DOHH2 (cell line): ENCODE measurements around the gene PCNX3.

Source experiments
- H3F3A ChIP-seq: fragments of 200-600 bp; sonication (generic), shearing (Covaris generic); 2 replicates; pipeline ENCODE4 v1.6.0; 2016; ENCODE audit warnings: antibody characterized with exemption, mild to moderate bottlenecking; ENCODE audit not compliant: control insufficient read depth, insufficient read depth
- H3K27ac ChIP-seq: fragments of 200-600 bp; sonication (generic); 2 replicates; pipeline ENCODE4 v1.5.1; 2014; ENCODE audit warnings: low read depth, mild to moderate bottlenecking, low read length, moderate library complexity
- H3K27me3 ChIP-seq: fragments of 200-600 bp; sonication (generic); 2 replicates; pipeline ENCODE4 v1.6.1; 2014; ENCODE audit warnings: mild to moderate bottlenecking, low read length, mixed read lengths; ENCODE audit not compliant: control insufficient read depth
- H3K36me3 ChIP-seq: fragments of 200-600 bp; sonication (generic); 2 replicates; pipeline ENCODE4 v1.6.1; 2014; ENCODE audit warnings: mild to moderate bottlenecking, low read length, moderate library complexity, mixed read lengths; ENCODE audit not compliant: control insufficient read depth
- H3K4me1 ChIP-seq: fragments of 200-600 bp; sonication (generic); 2 replicates; pipeline ENCODE4 v1.6.1; 2014; ENCODE audit warnings: mild to moderate bottlenecking, low read length, mixed read lengths; ENCODE audit not compliant: control insufficient read depth
- H3K4me2 ChIP-seq: fragments of 200-600 bp; sonication (generic); 2 replicates; pipeline ENCODE4 v1.6.0; 2014; ENCODE audit warnings: mild to moderate bottlenecking, low read length, moderate library complexity
- H3K4me3 ChIP-seq: fragments of 200-600 bp; sonication (generic); 2 replicates; pipeline ENCODE4 v1.5.1; 2014; ENCODE audit warnings: mild to moderate bottlenecking, low read length, mixed read lengths
- H3K79me2 ChIP-seq: fragments of 200-600 bp; sonication (generic); 2 replicates; pipeline ENCODE4 v1.6.1; 2014; ENCODE audit warnings: mild to moderate bottlenecking, low read length, mixed read lengths; ENCODE audit not compliant: control insufficient read depth
- H3K9me2 ChIP-seq: fragments of 200-600 bp; sonication (generic); replicated peaks from 2 replicates; pipeline ENCODE4 v1.6.1; 2014; ENCODE audit warnings: mild to moderate bottlenecking, low read length, mixed read lengths; ENCODE audit not compliant: control insufficient read depth
- H3K9me3 ChIP-seq: fragments of 200-600 bp; sonication (generic); 2 replicates; pipeline ENCODE4 v1.6.1; 2014; ENCODE audit warnings: antibody characterized with exemption, low read length, mixed read lengths; ENCODE audit not compliant: control insufficient read depth, insufficient read depth
- H4K20me1 ChIP-seq: fragments of 200-600 bp; sonication (generic); 2 replicates; pipeline ENCODE4 v1.6.0; 2014; ENCODE audit warnings: low read depth, mild to moderate bottlenecking, antibody characterized with exemption, low read length, moderate library complexity; ENCODE audit not compliant: control insufficient read depth, insufficient read depth
- CTCF ChIP-seq: fragments of 200-600 bp; sonication (generic); IDR thresholded peaks from one replicate; pipeline ENCODE4 v1.5.1; 2014; ENCODE audit warnings: antibody characterized with exemption, mild to moderate bottlenecking, low read depth, low read length; ENCODE audit not compliant: poor library complexity, severe bottlenecking
- EZH2phosphoT487 ChIP-seq: fragments of 200-600 bp; sonication (generic); IDR thresholded peaks from 2 replicates; pipeline ENCODE4 v1.6.1; 2017; ENCODE audit warnings: borderline replicate concordance, mild to moderate bottlenecking, antibody characterized with exemption, low read length, moderate library complexity, mixed read lengths

PCNX3 gene

GRCh38 chr11:65615229-65615949 lies at the start of gene PCNX3:
Gene PCNX3 (plus strand): TSS chr11:65615776. CDS start chr11:65616312, 536 bp downstream.
- H3K27ac ChIP-seq = peak within 1 kb of the TSS; percentile 78
- H3K79me2 ChIP-seq = peaks cover 83% of the 10 kb centered on the region
- H3K36me3 ChIP-seq = peaks cover 63% of the 10 kb centered on the region

GRCh38 chr11:65569164-65569972 lies 46.2 kb upstream of the PCNX3 start:
- H3K4me1 ChIP-seq = peaks cover 58% of the 10 kb centered on the region
- H3K27me3 ChIP-seq = no peaks in the 10 kb centered on the region
- peak overlapping the region; percentile 98 for H3K4me3 ChIP-seq
- TF ChIP-seq EZH2phosphoT487 (no peak), CTCF (no peak)
- H4K20me1 ChIP-seq = 0 out of 2 replicates have a peak, but pooled peaks cover 2% of the 10 kb centered on the region
- peaks cover 35% of the 10 kb centered on the region for H3K36me3 ChIP-seq
- H3K79me2 ChIP-seq = peaks cover 71% of the 10 kb centered on the region
- peak overlapping the region; percentile 83 for H3K27ac ChIP-seq
- H3K9me3 ChIP-seq = no peaks in the 10 kb centered on the region
- peaks cover 17% of the 10 kb centered on the region for H3F3A ChIP-seq
- H3K4me2 ChIP-seq = peak overlapping the region; percentile 87
- no peaks in the 10 kb centered on the region for H3K9me2 ChIP-seq

More at GRCh38 chr11:65615229-65615949, at the start of gene PCNX3:
- TF ChIP-seq CTCF (no peak), EZH2phosphoT487 (no peak)
- Histone ChIP-seq H3K9me2 (no peaks in the 10 kb centered on the region), H3K4me2 (peak within 1 kb of the TSS; percentile 93), H3K27me3 (no peaks in the 10 kb centered on the region), H3K9me3 (no peaks in the 10 kb centered on the region), H3K4me3 (peak within 1 kb of the TSS; percentile 78), H4K20me1 (peaks cover 14% of the 10 kb centered on the region; the same call in 1 of the 2 replicates), H3F3A (no peaks in the 10 kb centered on the region; the same call in 1 of the 2 replicates), H3K4me1 (peaks cover 54% of the 10 kb centered on the region)

GRCh38 chr11:65569973-65570918 lies 45.3 kb upstream of the PCNX3 start, which contains the start of gene ZNRD2:
Gene ZNRD2 (plus strand): TSS chr11:65570477. CDS start chr11:65570492, 15 bp downstream.
- Histone ChIP-seq H3K4me2 (peak within 1 kb of the TSS; percentile 87), H3K36me3 (peaks cover 35% of the 10 kb centered on the region), H3K4me3 (peak within 1 kb of the TSS; percentile 98), H3K27me3 (no peaks in the 10 kb centered on the region), H3K27ac (peak within 1 kb of the TSS; percentile 83), H3F3A (peaks cover 24% of the 10 kb centered on the region), H3K9me3 (no peaks in the 10 kb centered on the region), H3K4me1 (peaks cover 64% of the 10 kb centered on the region), H3K9me2 (no peaks in the 10 kb centered on the region), H4K20me1 (0 out of 2 replicates have a peak, but pooled peaks cover 2% of the 10 kb centered on the region), H3K79me2 (peaks cover 71% of the 10 kb centered on the region)
- TF ChIP-seq EZH2phosphoT487 = no peak
- peak; percentile 58 for TF ChIP-seq CTCF
